ENCODE data around the gene PRKCZ.

- no peak for TF ChIP-seq ZBTB1 (CRISPR knock-in tag; IDR thresholded peaks at IDR 0.05; ENCODE audit: borderline replicate concordance, low read depth)
- no peak for TF ChIP-seq ZNF133 (CRISPR knock-in tag; IDR thresholded peaks at IDR 0.05)
- no peak for TF ChIP-seq POLR2AphosphoS5 (IDR thresholded peaks at IDR 0.05; ENCODE audit: control insufficient read depth, insufficient read depth, low read depth, low read length)
These were observed 20.8 kb downstream of the PRKCZ start for GRCh38 chr1:2070800-2071530.
